Astrocyte of the cerebellum (primary cell): ENCODE measurements around the gene ANKRD10.

Experiments used
- DNase-seq: peaks from one replicate; pipeline ENCODE4 v3.0.0-alpha.2; 2011; ENCODE audit warnings: low read depth
- H3K4me3 ChIP-seq: 2 replicates; pipeline ENCODE4 v1.5.1; 2011; ENCODE audit warnings: mild to moderate bottlenecking, low read depth, low read length, moderate library complexity
- CTCF ChIP-seq: IDR thresholded peaks from 2 replicates; pipeline ENCODE4 v1.5.1; 2012; ENCODE audit warnings: low read length, low read depth, moderate library complexity, mild to moderate bottlenecking; ENCODE audit errors: missing control alignments
- in situ Hi-C: cut with HindIII; loops from 2 replicates; pipeline ENCODE4 v1.10.0; 2017; ENCODE audit warnings: low sequenced_read_pairs

Gene ANKRD10

GRCh38 chr13:110907301-110907700 is 7.6 kb downstream of the ANKRD10 start:
- no peak for TF ChIP-seq CTCF

GRCh38 chr13:110904748-110905147 is 10.1 kb downstream of the ANKRD10 start:
- no peak for DNase-seq
- TF ChIP-seq CTCF: no peak
- no peak overlapping the region for H3K4me3 ChIP-seq
- in situ Hi-C loops: no loop called here

More at GRCh38 chr13:110907301-110907700, 7.6 kb downstream of the ANKRD10 start:
- in situ Hi-C loops: no loop called here
- H3K4me3 ChIP-seq: no peak overlapping the region
- DNase-seq: no peak

GRCh38 chr13:110902370-110902769 is 12.5 kb downstream of the ANKRD10 start:
- no peak for DNase-seq
- in situ Hi-C loops: no loop called here
- H3K4me3 ChIP-seq: no peak overlapping the region
- no peak for TF ChIP-seq CTCF

- no peak for TF ChIP-seq CTCF
- in situ Hi-C loops: no loop called here
- H3K4me3 ChIP-seq: no peak overlapping the region
- DNase-seq: no peak
Observed at GRCh38 chr13:110897521-110897920, 17.3 kb downstream of the ANKRD10 start.

GRCh38 chr13:110897014-110897413 is 17.9 kb downstream of the ANKRD10 start:
- H3K4me3 ChIP-seq: no peak overlapping the region
- DNase-seq: no peak
- in situ Hi-C loops: no loop called here
- TF ChIP-seq CTCF: no peak

GRCh38 chr13:110894086-110894485 is 20.8 kb downstream of the ANKRD10 start:
- in situ Hi-C loops: no loop called here
- no peak for TF ChIP-seq CTCF
- no peak for DNase-seq

GRCh38 chr13:110893571-110893970 is 21.3 kb downstream of the ANKRD10 start:
- DNase-seq: no peak
- TF ChIP-seq CTCF: no peak
- in situ Hi-C loops: no loop called here
- no peak overlapping the region for H3K4me3 ChIP-seq

More at GRCh38 chr13:110894086-110894485, 20.8 kb downstream of the ANKRD10 start:
- no peak overlapping the region for H3K4me3 ChIP-seq
